Liver (tissue), 9 donors: ENCODE measurements around the gene RIC3. TPM values are rescaled to one million over a fixed set of nuclear protein-coding genes. Genes with fewer than 3 reads are reported as not detected.

ENCODE experiments used
- DNase-seq: peaks from one replicate; pipeline ENCODE4 v3.0.0-alpha.2; 2017; ENCODE audit warnings: low spot score
- H3K27ac ChIP-seq, 2 donors: one replicate each; pipeline ENCODE4 v1.7.0; 2013; ENCODE audit warnings: inconsistent platforms in 2 of 2, low read length in 2 of 2, control low read depth in 1 of 2, low read depth in 1 of 2, mild to moderate bottlenecking in 1 of 2
- H3K27me3 ChIP-seq, 4 donors: one replicate each; pipeline versions ENCODE4 v1.6.1 to v1.7.0; 2013; ENCODE audit warnings: low read length in 3 of 4, inconsistent platforms in 1 of 4, mild to moderate bottlenecking in 1 of 4, moderate library complexity in 1 of 4; ENCODE audit not compliant: control insufficient read depth in 4 of 4, insufficient read depth in 4 of 4
- H3K36me3 ChIP-seq, 4 donors: one replicate each; pipeline versions ENCODE4 v1.6.1 to v1.7.0; 2013; ENCODE audit warnings: low read length in 3 of 4, mild to moderate bottlenecking in 3 of 4, low read depth in 1 of 4, moderate library complexity in 1 of 4; ENCODE audit not compliant: control insufficient read depth in 4 of 4, insufficient read depth in 3 of 4
- H3K4me1 ChIP-seq, 4 donors: one replicate each; pipeline versions ENCODE4 v1.6.1 to v1.7.0; 2013; ENCODE audit warnings: low read length in 3 of 4, mild to moderate bottlenecking in 3 of 4, moderate library complexity in 1 of 4; ENCODE audit not compliant: control insufficient read depth in 4 of 4, insufficient read depth in 4 of 4
- H3K4me3 ChIP-seq, 3 donors: one replicate each; pipeline versions ENCODE4 v1.6.1 to v1.7.0; 2013; ENCODE audit warnings: low read length in 3 of 3, control low read depth in 1 of 3, low read depth in 1 of 3, mild to moderate bottlenecking in 1 of 3
- H3K9ac ChIP-seq, 2 donors: one replicate each; pipeline ENCODE4 v1.7.0; 2013; ENCODE audit warnings: low read length in 2 of 2, mild to moderate bottlenecking in 2 of 2, moderate library complexity in 2 of 2, control low read depth in 1 of 2, low read depth in 1 of 2
- H3K9me3 ChIP-seq, 4 donors: one replicate each; pipeline versions ENCODE4 v1.6.1 to v1.7.0; 2013; ENCODE audit warnings: low read length in 3 of 4; ENCODE audit not compliant: control insufficient read depth in 4 of 4
- ATF3 ChIP-seq: IDR thresholded peaks from 2 replicates; pipeline ENCODE4 v1.6.1; 2016; ENCODE audit warnings: antibody characterized with exemption
- CTCF ChIP-seq: fragments of 150-350 bp; IDR thresholded peaks from 2 replicates; pipeline ENCODE4 v1.5.1; 2017; ENCODE audit warnings: improper control_type of control experiment, low read depth, low read length; ENCODE audit not compliant: missing input control
- EGR1 ChIP-seq, 2 donors: IDR thresholded peaks; 2 replicates each; pipeline ENCODE4 v1.6.1; 2016 to 2018; ENCODE audit warnings: antibody characterized with exemption in 2 of 2, low read depth in 2 of 2
- FOXA1 ChIP-seq: IDR thresholded peaks from 2 replicates; pipeline ENCODE4 v1.6.1; 2016; ENCODE audit warnings: antibody characterized with exemption
- FOXA2 ChIP-seq: IDR thresholded peaks from 2 replicates; pipeline ENCODE4 v1.6.1; 2016; ENCODE audit warnings: antibody characterized with exemption
- GABPA ChIP-seq, 2 donors: IDR thresholded peaks in 1 of 2; conservative IDR thresholded peaks in 1 of 2; 2 replicates each; pipeline ENCODE4 v1.6.1; 2016; ENCODE audit warnings: antibody characterized with exemption in 2 of 2, mild to moderate bottlenecking in 1 of 2, moderate library complexity in 1 of 2
- HNF4A ChIP-seq, 2 donors: conservative IDR thresholded peaks; 2 replicates each; pipeline ENCODE4 v1.6.1; 2016; ENCODE audit warnings: antibody characterized with exemption in 2 of 2, mild to moderate bottlenecking in 2 of 2
- HNF4G ChIP-seq: IDR thresholded peaks from 2 replicates; pipeline ENCODE4 v1.6.1; 2016; ENCODE audit warnings: antibody characterized with exemption
- JUND ChIP-seq, 2 donors: IDR thresholded peaks; 2 replicates each; pipeline ENCODE4 v1.6.1; 2016; ENCODE audit warnings: antibody characterized with exemption in 2 of 2
- MAX ChIP-seq: IDR thresholded peaks from 2 replicates; pipeline ENCODE4 v1.6.1; 2016; ENCODE audit warnings: antibody characterized with exemption
- NR2F2 ChIP-seq: IDR thresholded peaks from 2 replicates; pipeline ENCODE4 v1.6.1; 2016; ENCODE audit warnings: antibody characterized with exemption
- RAD21 ChIP-seq, 2 donors: IDR thresholded peaks; 2 replicates each; pipeline ENCODE4 v1.6.1; 2016; ENCODE audit warnings: antibody characterized with exemption in 2 of 2, mild to moderate bottlenecking in 2 of 2
- REST ChIP-seq: IDR thresholded peaks from 2 replicates; pipeline ENCODE4 v1.6.1; 2016; ENCODE audit warnings: antibody characterized with exemption, mild to moderate bottlenecking
- RXRA ChIP-seq, 2 donors: IDR thresholded peaks; 2 replicates each; pipeline ENCODE4 v1.6.1; 2017 to 2018; ENCODE audit warnings: antibody characterized with exemption in 2 of 2, mild to moderate bottlenecking in 1 of 2
- SP1 ChIP-seq: IDR thresholded peaks from 2 replicates; pipeline ENCODE4 v1.6.1; 2018; ENCODE audit warnings: antibody characterized with exemption, mild to moderate bottlenecking
- TAF1 ChIP-seq: conservative IDR thresholded peaks from 2 replicates; pipeline ENCODE4 v1.6.1; 2016; ENCODE audit warnings: antibody characterized with exemption, mild to moderate bottlenecking
- YY1 ChIP-seq: IDR thresholded peaks from 2 replicates; pipeline ENCODE4 v1.6.1; 2016; ENCODE audit warnings: antibody characterized with exemption, mild to moderate bottlenecking
- WGBS: extraction: QIAGEN DNeasy Blood & Tissue Kit; methylation state at CpG from one replicate; pipeline ENCODE4 v1.1.7; 2013; 5-methylcytosine and 5-hydroxymethylcytosine counted together
- polyA plus RNA-seq, 2 donors: library from polyadenylated mRNA; stranded (reverse) in 1 of 2; unstranded in 1 of 2; fragments of 200-250 nt in 1 of 2; fragments of >200 nt in 1 of 2; fragmentation: Nextera tagmentation in 1 of 2; extraction: Ambion mirVana in 1 of 2; gene quantifications; one replicate each; pipeline versions ENCODE4 v1.2.1 to v1.2.3, GENCODE V29; 2013 to 2015
- total RNA-seq, 2 donors: library from RNA; depleted of rRNA; stranded (reverse); fragments of >200 nt; gene quantifications; one replicate each; pipeline ENCODE4 v1.2.3, GENCODE V29; 2014
- donor health status: healthy.
- donor health status: healthy.
- donor health status: healthy.
- donor health status: healthy.
- donor health status: healthy.

Gene RIC3
- total and polyA plus RNA-seq, 4 donors: 0.89 to 9.8 (median 4.5) TPM

GRCh38 chr11:8080674-8081590 lies 87.9 kb downstream of the RIC3 start, which contains the start of gene TUB (continued):
- TF ChIP-seq MAX: no peak
- TF ChIP-seq GABPA (IDR thresholded peaks at IDR 0.05 in 1 of 2, conservative IDR thresholded peaks at IDR 0.05 in 1 of 2): no peak
- TF ChIP-seq NR2F2: no peak
- TF ChIP-seq FOXA2: no peak

- Histone ChIP-seq H3K27me3 (no peaks in the 10 kb centered on the region), H3K9ac (no peak overlapping the region), H3K4me3 (no peak overlapping the region), H3K36me3 (no peaks in the 10 kb centered on the region), H3K9me3 (no peaks in the 10 kb centered on the region), H3K4me1 (peaks cover 3 to 7% (median 5%) of the 10 kb centered on the region in 4 donors), H3K27ac (no peak overlapping the region)
- DNase-seq: no peak
- WGBS: 92% methylated on average over 24 of the region's 24 CpGs
- TF ChIP-seq JUND (IDR thresholded peaks at IDR 0.05) (no peak), FOXA2 (no peak), REST (no peak), YY1 (no peak), FOXA1 (no peak), NR2F2 (no peak), TAF1 (no peak), ATF3 (no peak), HNF4A (conservative IDR thresholded peaks at IDR 0.05) (no peak), RAD21 (IDR thresholded peaks at IDR 0.05) (no peak), SP1 (no peak)
Measured at GRCh38 chr11:8080069-8080670, 88.7 kb downstream of the RIC3 start.

- H3K27ac ChIP-seq: no peak overlapping the region
- no peaks in the 10 kb centered on the region for H3K27me3 ChIP-seq
- no peak overlapping the region for H3K9ac ChIP-seq
- WGBS: 71% methylated on average over 4 of the region's 4 CpGs
- no peak for DNase-seq
- no peaks in the 10 kb centered on the region for H3K9me3 ChIP-seq
- no peaks in the 10 kb centered on the region for H3K36me3 ChIP-seq
- H3K4me3 ChIP-seq: no peak overlapping the region
- H3K4me1 ChIP-seq: peaks cover 3 to 7% (median 5%) of the 10 kb centered on the region in 4 donors
- TF ChIP-seq ATF3 (no peak), NR2F2 (peak; percentile 66), TAF1 (no peak), FOXA2 (no peak), REST (no peak), RXRA (IDR thresholded peaks at IDR 0.05) (peak; percentile 45 to 47), JUND (IDR thresholded peaks at IDR 0.05) (no peak), FOXA1 (no peak), SP1 (no peak), HNF4A (conservative IDR thresholded peaks at IDR 0.05) (peak in 1 of 2 donors; percentile 11), GABPA (IDR thresholded peaks at IDR 0.05 in 1 of 2, conservative IDR thresholded peaks at IDR 0.05 in 1 of 2) (no peak), HNF4G (no peak), YY1 (no peak), EGR1 (IDR thresholded peaks at IDR 0.05; ENCODE audit: low read depth in 2 of 2) (no peak), RAD21 (IDR thresholded peaks at IDR 0.05) (no peak), CTCF (no peak)
Measured at GRCh38 chr11:8079111-8079675, 89.6 kb downstream of the RIC3 start.
